BLaER1 treated with 17β-estradiol and CSF1 and Interleukin-3, amounts not matched to agents 10 nM and 100 nM (cell line): ENCODE measurements around the gene GLP1R.
A peak's percentile ranks its signal among the peaks of the same experiment; 100 is the strongest.

Source experiments
- H3K27ac ChIP-seq, 11 experiments: shearing (Covaris generic); formaldehyde crosslinking; 2 replicates each; pipeline ENCODE4 v1.8.1; 2022
- H3K27me3 ChIP-seq, 11 experiments: shearing (Covaris generic); formaldehyde crosslinking; 2 replicates each; pipeline ENCODE4 v1.8.1; 2022
- H3K36me3 ChIP-seq, 11 experiments: shearing (Covaris generic); formaldehyde crosslinking; 2 replicates each; pipeline ENCODE4 v1.8.1; 2022
- H3K4me1 ChIP-seq, 10 experiments: shearing (Covaris generic); formaldehyde crosslinking; 2 replicates each; pipeline ENCODE4 v1.8.1; 2022
- H3K4me2 ChIP-seq, 11 experiments: shearing (Covaris generic); formaldehyde crosslinking; 2 replicates each; pipeline ENCODE4 v1.8.1; 2022
- H3K4me3 ChIP-seq, 10 experiments: shearing (Covaris generic); formaldehyde crosslinking; 2 replicates each; pipeline ENCODE4 v1.8.1; 2022
- H3K9ac ChIP-seq, 11 experiments: shearing (Covaris generic); formaldehyde crosslinking; 2 replicates each; pipeline ENCODE4 v1.8.1; 2022
- H3K9me3 ChIP-seq, 11 experiments: shearing (Covaris generic); formaldehyde crosslinking; replicated peaks in 1 of 11; 2 replicates each; pipeline ENCODE4 v1.8.1; 2022
- H4K20me1 ChIP-seq, 11 experiments: shearing (Covaris generic); formaldehyde crosslinking; 2 replicates each; pipeline ENCODE4 v1.8.1; 2022
- Cebpa-rat ChIP-seq, 11 experiments: shearing (Covaris generic); IDR thresholded peaks; 2 replicates each; pipeline ENCODE4 v1.8.1; 2022

Gene GLP1R

GRCh38 chr6:39108041-39108839 is 59.7 kb downstream of the GLP1R start:
- no peak for TF ChIP-seq Cebpa-rat (IDR thresholded peaks at IDR 0.05)
- H4K20me1 ChIP-seq, result peaks cover 0 to 3% (median 0%) of the 10 kb centered on the region in 11 experiments; a peak in 2 of 22 replicates
- no peak overlapping the region for H3K4me3 ChIP-seq
- no peak overlapping the region for H3K9ac ChIP-seq
- H3K4me2 ChIP-seq, result no peak overlapping the region
- H3K27me3 ChIP-seq, result no peaks in the 10 kb centered on the region
- no peak overlapping the region for H3K27ac ChIP-seq
- no peaks in the 10 kb centered on the region for H3K9me3 ChIP-seq
- H3K36me3 ChIP-seq, result peaks cover 7 to 48% (median 27%) of the 10 kb centered on the region in 11 experiments; a peak in 19 of 22 replicates
- peaks cover under 1 to 25% (median 5%) of the 10 kb centered on the region in 10 experiments; a peak in 11 of 20 replicates for H3K4me1 ChIP-seq

- no peak for TF ChIP-seq Cebpa-rat (IDR thresholded peaks at IDR 0.05)
- peaks cover 13 to 40% (median 21%) of the 10 kb centered on the region in 10 experiments for H3K4me1 ChIP-seq
Measured at GRCh38 chr6:39111280-39111679, 62.7 kb downstream of the GLP1R start.

GRCh38 chr6:39113788-39114187 is 65.2 kb downstream of the GLP1R start:
- Histone ChIP-seq H3K36me3 (peaks cover 0 to 19% (median 15%) of the 10 kb centered on the region in 11 experiments; a peak in 14 of 22 replicates), H3K4me2 (peak overlapping the region; percentile 77 to 94 (median 87)), H3K27ac (peak overlapping the region in 4 of 11 experiments; percentile 85 to 93 (median 90); a peak in 5 of 22 replicates), H3K4me1 (peaks cover 13 to 31% (median 21%) of the 10 kb centered on the region in 10 experiments), H4K20me1 (no peaks in the 10 kb centered on the region), H3K4me3 (peak overlapping the region; percentile 62 to 79 (median 68); a peak in 19 of 20 replicates), H3K27me3 (no peaks in the 10 kb centered on the region), H3K9me3 (no peaks in the 10 kb centered on the region), H3K9ac (peak overlapping the region in 8 of 11 experiments; percentile 83 to 94 (median 87); a peak in 12 of 22 replicates)
- TF ChIP-seq Cebpa-rat (IDR thresholded peaks at IDR 0.05), result peak in 1 of 11 experiments; percentile 61; a peak in 3 of 22 replicates

More at GRCh38 chr6:39111280-39111679, 62.7 kb downstream of the GLP1R start:
- Histone ChIP-seq H3K4me3 (no peak overlapping the region), H4K20me1 (no peaks in the 10 kb centered on the region; a peak in 1 of 22 replicates), H3K4me2 (no peak overlapping the region), H3K27me3 (no peaks in the 10 kb centered on the region), H3K9ac (no peak overlapping the region), H3K36me3 (peaks cover 0 to 24% (median 17%) of the 10 kb centered on the region in 11 experiments; a peak in 14 of 22 replicates), H3K9me3 (no peaks in the 10 kb centered on the region), H3K27ac (no peak overlapping the region)

- H3K4me3 ChIP-seq, result peak overlapping the region; percentile 62 to 79 (median 68)
- H3K4me2 ChIP-seq, result peak overlapping the region; percentile 77 to 94 (median 87)
- no peak for TF ChIP-seq Cebpa-rat (IDR thresholded peaks at IDR 0.05)
- no peaks in the 10 kb centered on the region for H3K27me3 ChIP-seq
- H3K9me3 ChIP-seq, result no peaks in the 10 kb centered on the region; a peak in 1 of 22 replicates
- H4K20me1 ChIP-seq, result no peaks in the 10 kb centered on the region
- H3K27ac ChIP-seq, result peak overlapping the region; percentile 80 to 96 (median 89)
- H3K36me3 ChIP-seq, result peaks cover 0 to 13% (median 10%) of the 10 kb centered on the region in 11 experiments; a peak in 14 of 22 replicates
- peak overlapping the region; percentile 83 to 94 (median 87) for H3K9ac ChIP-seq
- H3K4me1 ChIP-seq, result peaks cover 8 to 29% (median 19%) of the 10 kb centered on the region in 10 experiments
Measured at GRCh38 chr6:39114388-39114703, 65.8 kb downstream of the GLP1R start.

- H3K9ac ChIP-seq, result peak within 1 kb of the TSS; percentile 83 to 94 (median 87)
- H3K27ac ChIP-seq, result peak within 1 kb of the TSS; percentile 80 to 96 (median 89)
- H3K36me3 ChIP-seq, result peaks cover 0 to 7% (median 4%) of the 10 kb centered on the region in 11 experiments; a peak in 11 of 22 replicates
- peak within 1 kb of the TSS; percentile 62 to 79 (median 68) for H3K4me3 ChIP-seq
- H3K4me2 ChIP-seq, result peak within 1 kb of the TSS; percentile 77 to 94 (median 87)
- H3K27me3 ChIP-seq, result no peaks in the 10 kb centered on the region
- no peaks in the 10 kb centered on the region; a peak in 1 of 22 replicates for H3K9me3 ChIP-seq
- TF ChIP-seq Cebpa-rat (IDR thresholded peaks at IDR 0.05), result no peak
- H4K20me1 ChIP-seq, result no peaks in the 10 kb centered on the region
- peaks cover 8 to 29% (median 19%) of the 10 kb centered on the region in 10 experiments for H3K4me1 ChIP-seq
Measured at GRCh38 chr6:39114704-39115599, 66.4 kb downstream of the GLP1R start, which contains the start of gene SAYSD1. Gene SAYSD1 (minus strand): TSS chr6:39115186. CDS start chr6:39115089, 97 bp downstream.

- no peaks in the 10 kb centered on the region for H3K27me3 ChIP-seq
- peaks cover 4 to 14% (median 11%) of the 10 kb centered on the region in 10 experiments for H3K4me1 ChIP-seq
- H4K20me1 ChIP-seq, result no peaks in the 10 kb centered on the region
- no peaks in the 10 kb centered on the region; a peak in 1 of 22 replicates for H3K9me3 ChIP-seq
- H3K27ac ChIP-seq, result no peak overlapping the region
- H3K9ac ChIP-seq, result no peak overlapping the region
- no peak overlapping the region for H3K4me2 ChIP-seq
- no peak for TF ChIP-seq Cebpa-rat (IDR thresholded peaks at IDR 0.05)
- no peak overlapping the region for H3K4me3 ChIP-seq
- no peaks in the 10 kb centered on the region for H3K36me3 ChIP-seq
Measured at GRCh38 chr6:39118921-39119320, 70.3 kb downstream of the GLP1R start.

GRCh38 chr6:39124114-39124513 is 75.5 kb downstream of the GLP1R start:
- Histone ChIP-seq H4K20me1 (no peaks in the 10 kb centered on the region), H3K9me3 (no peaks in the 10 kb centered on the region; a peak in 1 of 22 replicates), H3K4me3 (no peak overlapping the region), H3K27ac (no peak overlapping the region), H3K27me3 (no peaks in the 10 kb centered on the region), H3K4me2 (no peak overlapping the region), H3K36me3 (no peaks in the 10 kb centered on the region), H3K9ac (no peak overlapping the region), H3K4me1 (no peaks in the 10 kb centered on the region)
- TF ChIP-seq Cebpa-rat (IDR thresholded peaks at IDR 0.05), result no peak

GRCh38 chr6:39128106-39128505 is 79.5 kb downstream of the GLP1R start:
- no peak for TF ChIP-seq Cebpa-rat (IDR thresholded peaks at IDR 0.05)
- Histone ChIP-seq H3K4me1 (no peaks in the 10 kb centered on the region), H3K36me3 (no peaks in the 10 kb centered on the region), H4K20me1 (no peaks in the 10 kb centered on the region), H3K9ac (no peak overlapping the region), H3K9me3 (peaks cover 0 to 5% (median under 1%) of the 10 kb centered on the region in 11 experiments; a peak in 9 of 22 replicates), H3K27ac (no peak overlapping the region), H3K4me3 (no peak overlapping the region), H3K4me2 (no peak overlapping the region), H3K27me3 (no peaks in the 10 kb centered on the region)
